Body of pancreas (tissue), 4 donors: ENCODE results near the gene MMADHC. TPM values are rescaled to one million over a fixed set of nuclear protein-coding genes. Genes with fewer than 3 reads are reported as not detected.

Experiments used
- ATAC-seq: fragments of 150-250 bp; one replicate; pipeline ENCODE4 v1.9.1; 2016
- DNase-seq, 4 donors: peaks; one replicate each; pipeline ENCODE4 v3.0.0-alpha.2; 2019
- H3K27ac ChIP-seq, 4 donors: fragments of 200-600 bp; sonication (generic); 1 replicate in 3 of 4; 2 replicates in 1 of 4; pipeline versions ENCODE4 v1.5.1 to v1.6.1; 2016 to 2019; ENCODE audit warnings: mild to moderate bottlenecking in 1 of 4, mixed read lengths in 1 of 4, moderate library complexity in 1 of 4
- H3K27me3 ChIP-seq, 2 donors: fragments of 200-600 bp; sonication (generic); one replicate each; pipeline ENCODE4 v1.6.0; 2016; ENCODE audit warnings: mild to moderate bottlenecking in 1 of 2
- H3K36me3 ChIP-seq, 2 donors: fragments of 200-600 bp; sonication (generic); replicated peaks in 1 of 2; 2 replicates each; pipeline ENCODE4 v1.5.1; 2016; ENCODE audit warnings: low read depth in 2 of 2; ENCODE audit not compliant: insufficient read depth in 1 of 2
- H3K4me1 ChIP-seq: fragments of 200-600 bp; sonication (generic); one replicate; pipeline ENCODE4 v1.6.0; 2016
- H3K4me3 ChIP-seq, 2 donors: fragments of 200-600 bp; sonication (generic); 1 replicate in 1 of 2; 2 replicates in 1 of 2; pipeline ENCODE4 v1.5.1; 2016 to 2019
- H3K9me3 ChIP-seq, 3 donors: fragments of 200-600 bp; sonication (generic); 1 replicate in 2 of 3; 2 replicates in 1 of 3; pipeline ENCODE4 v1.5.1; 2016
- POLR2A ChIP-seq, 3 donors: fragments of 450-650 bp; IDR thresholded peaks; one replicate each; pipeline ENCODE4 v1.6.1; 2016; ENCODE audit warnings: antibody characterized with exemption in 3 of 3, mild to moderate bottlenecking in 2 of 3
- WGBS, 2 donors: methylation state at CpG; one replicate each; pipeline ENCODE4 v1.1.5; 2017; 5-methylcytosine and 5-hydroxymethylcytosine counted together
- intact Hi-C: fragments of 100-400 bp; cut with DNase I; formaldehyde crosslinking; loops from one replicate; pipeline ENCODE4 v1.15.1; 2023
- total RNA-seq, 2 donors: library from RNA; depleted of rRNA; stranded (reverse); fragments of >200 nt; gene quantifications; one replicate each; pipeline ENCODE4 v1.1.0, GENCODE V29; 2016
- TF ChIP-seq, protein P1 (sequence below), 7 experiments: fragments of 450-650 bp in 4 of 7; fragments of 200-600 bp in 3 of 7; sonication (generic) in 3 of 7; IDR thresholded peaks; one replicate each; pipeline ENCODE4 v1.5.1; 2016 to 2019; ENCODE audit warnings: antibody characterized with exemption in 7 of 7

The MMADHC gene
- total RNA-seq, 2 donors from 2014 or later: 33.6 to 52.9 TPM

DNA sequence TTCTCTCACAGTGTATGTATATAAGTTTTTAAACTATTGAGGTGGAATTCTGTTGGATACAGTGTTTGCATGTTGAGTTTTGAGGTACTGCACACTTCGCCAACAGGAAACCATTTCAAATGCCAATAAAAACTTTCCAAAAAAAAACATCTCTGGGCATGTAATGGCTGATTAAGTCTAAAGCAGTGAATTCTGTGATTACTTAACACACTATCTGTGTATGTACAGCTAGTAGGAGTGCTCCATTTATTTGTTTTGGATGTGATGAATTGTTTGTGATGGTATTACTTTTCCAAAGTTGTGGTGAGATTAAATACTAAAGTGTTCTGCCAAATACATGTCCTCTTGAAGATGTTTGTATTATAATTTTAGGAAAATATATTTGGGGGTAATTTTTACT lies 31.1 kb downstream of the MMADHC start:
- WGBS, 2 donors: 40 to 60% methylated on average over 1 of the region's 1 CpG
- no peak for DNase-seq
- intact Hi-C loops: loop anchor here (10.0 kb wide), 1 partner anchor 232 kb away; no protein-coding TSS in a partner anchor
- Histone ChIP-seq H3K36me3 (no peaks in the 10 kb centered on the region), H3K9me3 (no peaks in the 10 kb centered on the region), H3K27me3 (no peaks in the 10 kb centered on the region), H3K4me3 (no peak overlapping the region), H3K4me1 (no peaks in the 10 kb centered on the region), H3K27ac (no peak overlapping the region)
- TF ChIP-seq, protein P1, sequence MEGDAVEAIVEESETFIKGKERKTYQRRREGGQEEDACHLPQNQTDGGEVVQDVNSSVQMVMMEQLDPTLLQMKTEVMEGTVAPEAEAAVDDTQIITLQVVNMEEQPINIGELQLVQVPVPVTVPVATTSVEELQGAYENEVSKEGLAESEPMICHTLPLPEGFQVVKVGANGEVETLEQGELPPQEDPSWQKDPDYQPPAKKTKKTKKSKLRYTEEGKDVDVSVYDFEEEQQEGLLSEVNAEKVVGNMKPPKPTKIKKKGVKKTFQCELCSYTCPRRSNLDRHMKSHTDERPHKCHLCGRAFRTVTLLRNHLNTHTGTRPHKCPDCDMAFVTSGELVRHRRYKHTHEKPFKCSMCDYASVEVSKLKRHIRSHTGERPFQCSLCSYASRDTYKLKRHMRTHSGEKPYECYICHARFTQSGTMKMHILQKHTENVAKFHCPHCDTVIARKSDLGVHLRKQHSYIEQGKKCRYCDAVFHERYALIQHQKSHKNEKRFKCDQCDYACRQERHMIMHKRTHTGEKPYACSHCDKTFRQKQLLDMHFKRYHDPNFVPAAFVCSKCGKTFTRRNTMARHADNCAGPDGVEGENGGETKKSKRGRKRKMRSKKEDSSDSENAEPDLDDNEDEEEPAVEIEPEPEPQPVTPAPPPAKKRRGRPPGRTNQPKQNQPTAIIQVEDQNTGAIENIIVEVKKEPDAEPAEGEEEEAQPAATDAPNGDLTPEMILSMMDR (IDR thresholded peaks at IDR 0.05): no peak
- no peak for TF ChIP-seq POLR2A (IDR thresholded peaks at IDR 0.05)
- no peak for ATAC-seq

DNA sequence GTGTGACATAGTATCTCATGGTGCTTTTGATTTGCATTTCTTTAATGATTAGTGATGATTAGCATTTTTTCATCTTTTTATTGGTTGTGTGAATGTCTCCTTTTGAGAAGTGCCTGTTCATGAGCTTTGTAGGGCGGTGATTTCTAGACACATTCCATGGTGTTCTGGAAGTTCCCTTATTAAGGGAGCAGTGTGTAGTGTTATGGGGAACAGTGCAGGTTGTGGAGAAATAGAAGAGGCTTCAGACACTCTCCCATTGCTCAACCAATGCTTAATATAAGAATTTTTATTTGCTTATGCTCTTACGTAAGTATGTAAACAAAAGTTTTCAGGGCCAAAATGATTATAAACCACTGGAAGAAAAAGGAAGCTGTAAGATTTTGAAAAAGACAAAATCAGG lies 34.7 kb downstream of the MMADHC start:
- no peak overlapping the region for H3K4me3 ChIP-seq
- H3K27me3 ChIP-seq: no peaks in the 10 kb centered on the region
- TF ChIP-seq POLR2A (IDR thresholded peaks at IDR 0.05): no peak
- TF ChIP-seq, protein P1 (IDR thresholded peaks at IDR 0.05): no peak
- no peak overlapping the region for H3K27ac ChIP-seq
- ATAC-seq (no peak), DNase-seq (no peak)
- WGBS, 2 donors: 68 to 70% methylated on average over 2 of the region's 2 CpGs
- H3K9me3 ChIP-seq: no peaks in the 10 kb centered on the region
- intact Hi-C loops: loop anchor here (10.0 kb wide), 1 partner anchor 228 kb away; no protein-coding TSS in a partner anchor
- H3K4me1 ChIP-seq: no peaks in the 10 kb centered on the region
- no peaks in the 10 kb centered on the region for H3K36me3 ChIP-seq

- Histone ChIP-seq H3K9me3 (no peaks in the 10 kb centered on the region), H3K4me3 (no peak overlapping the region), H3K4me1 (no peaks in the 10 kb centered on the region), H3K36me3 (no peaks in the 10 kb centered on the region), H3K27ac (no peak overlapping the region), H3K27me3 (no peaks in the 10 kb centered on the region)
- ATAC-seq (no peak), DNase-seq (no peak)
- intact Hi-C loops: loop anchor here (10.0 kb wide), 1 partner anchor 227 kb away; no protein-coding TSS in a partner anchor
- WGBS, 2 donors: 95 to 96% methylated on average over 4 of the region's 4 CpGs
- no peak for TF ChIP-seq POLR2A (IDR thresholded peaks at IDR 0.05)
- TF ChIP-seq, protein P1 (IDR thresholded peaks at IDR 0.05): no peak
These were observed 35.3 kb downstream of the MMADHC start for GRCh38 chr2:149552226-149552625.

- Histone ChIP-seq H3K27ac (no peak overlapping the region), H3K36me3 (no peaks in the 10 kb centered on the region), H3K4me1 (no peaks in the 10 kb centered on the region), H3K27me3 (no peaks in the 10 kb centered on the region), H3K9me3 (no peaks in the 10 kb centered on the region), H3K4me3 (no peak overlapping the region)
- ATAC-seq (no peak), DNase-seq (no peak)
- no peak for TF ChIP-seq POLR2A (IDR thresholded peaks at IDR 0.05)
- TF ChIP-seq, protein P1 (IDR thresholded peaks at IDR 0.05): no peak
- 74 to 84% methylated on average over 1 of the region's 1 CpG for WGBS, 2 donors
- intact Hi-C loops: no loop called here
These were observed 42.9 kb downstream of the MMADHC start for GRCh38 chr2:149544692-149545091.

- Histone ChIP-seq H3K4me3 (no peak overlapping the region), H3K9me3 (no peaks in the 10 kb centered on the region), H3K4me1 (no peaks in the 10 kb centered on the region), H3K27me3 (no peaks in the 10 kb centered on the region), H3K36me3 (no peaks in the 10 kb centered on the region), H3K27ac (no peak overlapping the region)
- intact Hi-C loops: no loop called here
- TF ChIP-seq, protein P1 (IDR thresholded peaks at IDR 0.05): no peak
- TF ChIP-seq POLR2A (IDR thresholded peaks at IDR 0.05): no peak
- DNase-seq (no peak), ATAC-seq (no peak)
- WGBS, 2 donors: 81 to 92% methylated on average over 1 of the region's 1 CpG
These were observed 43.7 kb downstream of the MMADHC start for GRCh38 chr2:149543845-149544244.
